SK-MEL-5 (cell line): ENCODE results near the gene CDH7. TPM values are rescaled to one million over a fixed set of nuclear protein-coding genes. Genes with fewer than 3 reads are reported as not detected.
A peak's percentile ranks its signal among the peaks of the same experiment; 100 is the strongest.

Experiments
- DNase-seq: peaks from one replicate; pipeline ENCODE4 v3.0.0-alpha.2; 2016; ENCODE audit warnings: low read depth, low spot score
- in situ Hi-C: cut with HindIII; loops from 2 replicates; pipeline ENCODE4 v1.10.0; 2016; ENCODE audit warnings: low sequenced_read_pairs, high pct_unique_total_duplicates, low pct_unique_long_range_greater_than_20kb
- total RNA-seq: library from RNA; depleted of rRNA; stranded (reverse); fragments of >200 nt; shearing (Covaris generic); gene quantifications from 2 replicates; pipeline ENCODE4 v1.2.3, GENCODE V29; 2014

CDH7 gene
- total RNA-seq, 1 experiment from 2014 or later, result 3.1 TPM

- in situ Hi-C loops, result no loop called here
Measured at GRCh38 chr18:65760457-65760856, 9.6 kb downstream of the CDH7 start.

GRCh38 chr18:65761636-65762295, 11.0 kb downstream of the CDH7 start:
- in situ Hi-C loops, result no loop called here

More at GRCh38 chr18:65760457-65760856, 9.6 kb downstream of the CDH7 start:
- DNase-seq, result no peak

GRCh38 chr18:65762556-65762955, 11.7 kb downstream of the CDH7 start:
- in situ Hi-C loops, result no loop called here
- no peak for DNase-seq

More at GRCh38 chr18:65761636-65762295, 11.0 kb downstream of the CDH7 start:
- no peak for DNase-seq

- DNase-seq, result no peak
- in situ Hi-C loops, result no loop called here
Measured at GRCh38 chr18:65767406-65767805, 16.6 kb downstream of the CDH7 start.

GRCh38 chr18:65768120-65768778, 17.4 kb downstream of the CDH7 start:
- DNase-seq, result peak; percentile 8
- in situ Hi-C loops, result no loop called here

- in situ Hi-C loops, result no loop called here
- no peak for DNase-seq
Measured at GRCh38 chr18:65769652-65770051, 18.8 kb downstream of the CDH7 start.

- DNase-seq, result no peak
- in situ Hi-C loops, result no loop called here
Measured at GRCh38 chr18:65786474-65786873, 35.7 kb downstream of the CDH7 start.

- in situ Hi-C loops, result no loop called here
- DNase-seq, result peak; percentile 58
Measured at GRCh38 chr18:65788373-65788772, 37.6 kb downstream of the CDH7 start.

- in situ Hi-C loops, result no loop called here
- no peak for DNase-seq
Measured at GRCh38 chr18:65790604-65791003, 39.8 kb downstream of the CDH7 start.

GRCh38 chr18:65791719-65792118, 40.9 kb downstream of the CDH7 start:
- DNase-seq, result no peak
- in situ Hi-C loops, result no loop called here

GRCh38 chr18:65792456-65793074, 41.8 kb downstream of the CDH7 start:
- in situ Hi-C loops, result no loop called here
- DNase-seq, result no peak

- DNase-seq, result no peak
- in situ Hi-C loops, result no loop called here
Measured at GRCh38 chr18:65808759-65809158, 57.9 kb downstream of the CDH7 start.

GRCh38 chr18:65811307-65811706, 60.5 kb downstream of the CDH7 start:
- DNase-seq, result no peak
- in situ Hi-C loops, result no loop called here

GRCh38 chr18:65815506-65815905, 64.7 kb downstream of the CDH7 start:
- no peak for DNase-seq
- in situ Hi-C loops, result no loop called here

GRCh38 chr18:65817178-65817577, 66.4 kb downstream of the CDH7 start:
- in situ Hi-C loops, result no loop called here
- no peak for DNase-seq

GRCh38 chr18:65821911-65822310, 71.1 kb downstream of the CDH7 start:
- in situ Hi-C loops, result no loop called here
- no peak for DNase-seq

GRCh38 chr18:65822826-65823225, 72.0 kb downstream of the CDH7 start:
- in situ Hi-C loops, result no loop called here

GRCh38 chr18:65827444-65827843, 76.6 kb downstream of the CDH7 start:
- in situ Hi-C loops, result no loop called here
- no peak for DNase-seq

More at GRCh38 chr18:65822826-65823225, 72.0 kb downstream of the CDH7 start:
- DNase-seq, result no peak

GRCh38 chr18:65835881-65836280, 85.1 kb downstream of the CDH7 start:
- in situ Hi-C loops, result no loop called here

More at GRCh38 chr18:65835881-65836280, 85.1 kb downstream of the CDH7 start:
- no peak for DNase-seq
